HCT116 (cell line): ENCODE data around the gene TENM3. TPM values are rescaled to one million over a fixed set of nuclear protein-coding genes. Genes with fewer than 3 reads are reported as not detected.

Experiments used
- ATAC-seq: fragments of 200-7000 bp; cut with Tn5 transposase; 2 replicates; pipeline ENCODE4 v1.9.1; 2020; ENCODE audit warnings: mild to moderate bottlenecking, moderate library complexity
- BruUV-seq: library from RNA; stranded (reverse); fragments of 400-500 nt; replicated peaks from 2 replicates; lab custom pipeline; 2021; lab: Mats Ljungman, UMichigan
- CTCF ChIA-PET: fragments of 300-600 bp; sonication (Branson Sonifier 250); formaldehyde crosslinking; loops from one replicate; lab custom pipeline; 2021; ENCODE audit warnings: antibody characterized with exemption; lab: Charles Lee
- POLR2A ChIA-PET: fragments of 300-600, 350-600 bp; sonication (Branson Sonifier 250); formaldehyde crosslinking; loops from one replicate; lab custom pipeline; 2021; ENCODE audit warnings: antibody characterized with exemption; lab: Charles Lee
- RAD21 ChIA-PET, 2 experiments: fragments of 300-600 bp; sonication (Branson Sonifier 250); formaldehyde crosslinking; loops; one replicate each; lab custom pipeline; 2023; ENCODE audit warnings: low total read pairs in 2 of 2; ENCODE audit not compliant: uncharacterized antibody in 2 of 2, unreplicated experiment in 2 of 2, low non-redundant PET in 1 of 2; lab: Charles Lee
- DNase-seq: peaks from one replicate; pipeline ENCODE4 v3.0.0-alpha.2; 2010; ENCODE audit warnings: low read depth, low spot score
- H2AFZ ChIP-seq: fragments of 200-600 bp; shearing (Covaris generic), sonication (generic); 2 replicates; pipeline ENCODE4 v1.6.1; 2017; ENCODE audit warnings: low read depth, mixed run types, mixed read lengths, antibody characterized with exemption, low read length; ENCODE audit not compliant: poor library complexity, severe bottlenecking
- H3K27ac ChIP-seq: 2 replicates; pipeline ENCODE4 v1.5.1; 2012; ENCODE audit warnings: low read depth, low read length
- H3K27me3 ChIP-seq: fragments of 200-600 bp; sonication (generic); 2 replicates; pipeline ENCODE4 v1.6.1; 2016; ENCODE audit warnings: mixed run types, low read length, mixed read lengths; ENCODE audit not compliant: insufficient read depth
- H3K36me3 ChIP-seq, 2 experiments: fragments of 200-500 bp in 1 of 2; fragments of 200-600 bp in 1 of 2; sonication (Bioruptor generic) in 1 of 2; sonication (generic) in 1 of 2; 2 replicates each; pipeline versions ENCODE4 v1.5.1 to v1.6.1; 2014 to 2016; ENCODE audit warnings: low read length in 2 of 2, inconsistent platforms in 1 of 2, mixed read lengths in 1 of 2, mixed run types in 1 of 2; ENCODE audit not compliant: insufficient read depth in 2 of 2, control insufficient read depth in 1 of 2
- H3K4me1 ChIP-seq, 2 experiments: fragments of 200-600 bp in 1 of 2; sonication (generic) in 1 of 2; 2 replicates each; pipeline versions ENCODE4 v1.5.1 to v1.6.1; 2012 to 2017; ENCODE audit warnings: low read length in 2 of 2, inconsistent platforms in 1 of 2, mild to moderate bottlenecking in 1 of 2, mixed read lengths in 1 of 2, mixed run types in 1 of 2, moderate library complexity in 1 of 2; ENCODE audit not compliant: insufficient read depth in 2 of 2, control insufficient read depth in 1 of 2
- H3K4me2 ChIP-seq: fragments of 200-600 bp; sonication (generic); 2 replicates; pipeline ENCODE4 v1.6.1; 2017; ENCODE audit warnings: mixed run types, low read length, mixed read lengths
- H3K4me3 ChIP-seq, 2 experiments: fragments of 200-600 bp in 1 of 2; sonication (generic) in 1 of 2; replicated peaks in 1 of 2; 2 replicates each; pipeline ENCODE4 v1.5.1; 2011 to 2016; ENCODE audit warnings: low read length in 2 of 2, control low read depth in 1 of 2, low read depth in 1 of 2, mild to moderate bottlenecking in 1 of 2, mixed read lengths in 1 of 2, mixed run types in 1 of 2
- H3K79me2 ChIP-seq: fragments of 200-600 bp; sonication (generic); 2 replicates; pipeline ENCODE4 v1.6.1; 2017; ENCODE audit warnings: mild to moderate bottlenecking, mixed run types, low read length, moderate library complexity, mixed read lengths; ENCODE audit not compliant: insufficient read depth
- H3K9ac ChIP-seq: fragments of 200-600 bp; sonication (generic); 2 replicates; pipeline ENCODE4 v1.6.1; 2016; ENCODE audit warnings: low read length, mixed read lengths
- H3K9me2 ChIP-seq: fragments of 200-600 bp; sonication (generic), shearing (Covaris generic); 2 replicates; pipeline ENCODE4 v1.6.1; 2017; ENCODE audit warnings: mixed run types, mild to moderate bottlenecking, moderate library complexity; ENCODE audit not compliant: insufficient read depth
- H3K9me3 ChIP-seq, 2 experiments: fragments of 200-500 bp in 1 of 2; fragments of 200-600 bp in 1 of 2; sonication (Bioruptor generic) in 1 of 2; sonication (generic) in 1 of 2; 2 replicates each; pipeline ENCODE4 v1.6.1; 2014 to 2017; ENCODE audit warnings: low read length in 2 of 2, mixed read lengths in 2 of 2, inconsistent platforms in 1 of 2, low read depth in 1 of 2, mild to moderate bottlenecking in 1 of 2, mixed run types in 1 of 2, moderate library complexity in 1 of 2; ENCODE audit not compliant: control insufficient read depth in 1 of 2, insufficient read depth in 1 of 2
- H4K20me1 ChIP-seq: fragments of 200-600 bp; sonication (generic), shearing (Covaris generic); 2 replicates; pipeline ENCODE4 v1.6.1; 2017; ENCODE audit warnings: mixed run types, mild to moderate bottlenecking, moderate library complexity; ENCODE audit not compliant: insufficient read depth
- CBX3 ChIP-seq: IDR thresholded peaks from 2 replicates; pipeline ENCODE4 v1.6.1; 2012; ENCODE audit warnings: low read depth
- CEBPB ChIP-seq: IDR thresholded peaks from 2 replicates; pipeline ENCODE4 v1.6.1; 2012; ENCODE audit warnings: low read depth
- ELF1 ChIP-seq: IDR thresholded peaks from 2 replicates; pipeline ENCODE4 v1.6.1; 2012; ENCODE audit warnings: low read depth, borderline replicate concordance
- EZH2 ChIP-seq: fragments of 200-600 bp; sonication (generic); IDR thresholded peaks from 2 replicates; pipeline ENCODE4 v1.6.1; 2017; ENCODE audit warnings: antibody characterized with exemption, mixed run types
- EZH2phosphoT487 ChIP-seq: fragments of 200-600 bp; IDR thresholded peaks from 2 replicates; pipeline ENCODE4 v1.6.1; 2018; ENCODE audit warnings: antibody characterized with exemption, borderline replicate concordance
- FOSL1 ChIP-seq: IDR thresholded peaks from 2 replicates; pipeline ENCODE4 v1.6.1; 2012; ENCODE audit warnings: low read depth
- POLR2AphosphoS5 ChIP-seq: IDR thresholded peaks from 2 replicates; pipeline ENCODE4 v1.6.1; 2011; ENCODE audit warnings: mild to moderate bottlenecking, low read depth, low read length, moderate library complexity
- SIN3A ChIP-seq: IDR thresholded peaks from 2 replicates; pipeline ENCODE4 v1.6.1; 2012; ENCODE audit warnings: low read depth
- SP1 ChIP-seq: IDR thresholded peaks from 2 replicates; pipeline ENCODE4 v1.6.1; 2012; ENCODE audit warnings: low read depth
- YY1 ChIP-seq: IDR thresholded peaks from 2 replicates; pipeline ENCODE4 v1.6.1; 2011; ENCODE audit warnings: low read length, low read depth, moderate library complexity, mild to moderate bottlenecking; ENCODE audit not compliant: insufficient replicate concordance; ENCODE audit errors: extremely low read depth
- ZFX ChIP-seq: fragments of 450-650 bp; IDR thresholded peaks from 2 replicates; pipeline ENCODE4 v1.6.1; 2017
- ZNF274 ChIP-seq: fragments of 200-500 bp; sonication (Bioruptor generic); IDR thresholded peaks from 2 replicates; pipeline ENCODE4 v1.6.1; 2014; ENCODE audit warnings: mild to moderate bottlenecking, low read depth, low read length, inconsistent platforms
- intact Hi-C: fragments of 100-400 bp; cut with micrococcal nuclease; formaldehyde crosslinking; loops from 2 replicates; pipeline ENCODE4 v1.10.0; 2022
- total RNA-seq: library from RNA; stranded (reverse); gene quantifications from one replicate; pipeline ENCODE4 v1.2.1, GENCODE V29; 2021; ENCODE audit not compliant: unreplicated experiment
- TF ChIP-seq, protein P1 (sequence below): IDR thresholded peaks from 2 replicates; pipeline ENCODE4 v1.6.1; 2012; ENCODE audit warnings: low read depth
- TF ChIP-seq, protein P2 (sequence below): IDR thresholded peaks from 2 replicates; pipeline ENCODE4 v1.6.1; 2012
- TF ChIP-seq, protein P3 (sequence below), 3 experiments: fragments of 200-600 bp in 1 of 3; sonication (generic) in 1 of 3; IDR thresholded peaks in 2 of 3; conservative IDR thresholded peaks in 1 of 3; 2 replicates each; pipeline ENCODE4 v1.5.1; 2012 to 2017; ENCODE audit warnings: low read depth in 2 of 3, low read length in 2 of 3, antibody characterized with exemption in 1 of 3, borderline replicate concordance in 1 of 3, control low read depth in 1 of 3, mild to moderate bottlenecking in 1 of 3, mixed read lengths in 1 of 3, mixed run types in 1 of 3, moderate library complexity in 1 of 3; ENCODE audit not compliant: insufficient read depth in 1 of 3

TENM3 gene
- total RNA-seq, 1 experiment from 2014 or later: 0.54 TPM

DNA sequence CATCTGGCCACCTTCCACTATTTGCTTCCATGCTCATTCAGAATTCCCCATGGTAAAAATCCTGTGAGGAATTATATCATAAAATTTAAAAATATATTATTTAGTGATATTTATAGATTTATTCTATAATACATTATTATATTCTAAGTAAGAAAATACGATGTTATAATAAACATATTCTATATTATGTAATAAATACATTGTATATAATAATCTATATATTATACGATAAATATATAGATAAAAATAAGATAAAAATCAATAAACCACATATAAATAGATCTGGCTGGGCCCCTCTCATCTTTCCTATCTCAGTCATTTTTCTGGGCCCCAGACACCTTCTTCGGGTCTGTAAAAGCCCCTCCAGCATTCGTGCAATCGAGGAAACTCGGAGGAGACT lies 605.5 kb downstream of the TENM3 start:
- H4K20me1 ChIP-seq: no peaks in the 10 kb centered on the region
- no peaks in the 10 kb centered on the region for H3K9me3 ChIP-seq
- DNase-seq: no peak
- H3K4me2 ChIP-seq: no peak overlapping the region
- no peak for ATAC-seq
- H2AFZ ChIP-seq: no peak overlapping the region
- no peak overlapping the region for H3K27ac ChIP-seq
- no peaks in the 10 kb centered on the region for H3K4me1 ChIP-seq
- intact Hi-C loops: no loop called here
- ChIA-PET RAD21 (no interaction called here), POLR2A (no interaction called here), CTCF (no interaction called here)
- H3K27me3 ChIP-seq: no peaks in the 10 kb centered on the region
- no peaks in the 10 kb centered on the region for H3K79me2 ChIP-seq
- no peak overlapping the region for H3K4me3 ChIP-seq
- BruUV-seq: no TSS peak
- H3K9me2 ChIP-seq: no peaks in the 10 kb centered on the region
- no peaks in the 10 kb centered on the region for H3K36me3 ChIP-seq
- TF ChIP-seq ZFX: no peak
- no peak for TF ChIP-seq CEBPB
- TF ChIP-seq, protein P1, sequence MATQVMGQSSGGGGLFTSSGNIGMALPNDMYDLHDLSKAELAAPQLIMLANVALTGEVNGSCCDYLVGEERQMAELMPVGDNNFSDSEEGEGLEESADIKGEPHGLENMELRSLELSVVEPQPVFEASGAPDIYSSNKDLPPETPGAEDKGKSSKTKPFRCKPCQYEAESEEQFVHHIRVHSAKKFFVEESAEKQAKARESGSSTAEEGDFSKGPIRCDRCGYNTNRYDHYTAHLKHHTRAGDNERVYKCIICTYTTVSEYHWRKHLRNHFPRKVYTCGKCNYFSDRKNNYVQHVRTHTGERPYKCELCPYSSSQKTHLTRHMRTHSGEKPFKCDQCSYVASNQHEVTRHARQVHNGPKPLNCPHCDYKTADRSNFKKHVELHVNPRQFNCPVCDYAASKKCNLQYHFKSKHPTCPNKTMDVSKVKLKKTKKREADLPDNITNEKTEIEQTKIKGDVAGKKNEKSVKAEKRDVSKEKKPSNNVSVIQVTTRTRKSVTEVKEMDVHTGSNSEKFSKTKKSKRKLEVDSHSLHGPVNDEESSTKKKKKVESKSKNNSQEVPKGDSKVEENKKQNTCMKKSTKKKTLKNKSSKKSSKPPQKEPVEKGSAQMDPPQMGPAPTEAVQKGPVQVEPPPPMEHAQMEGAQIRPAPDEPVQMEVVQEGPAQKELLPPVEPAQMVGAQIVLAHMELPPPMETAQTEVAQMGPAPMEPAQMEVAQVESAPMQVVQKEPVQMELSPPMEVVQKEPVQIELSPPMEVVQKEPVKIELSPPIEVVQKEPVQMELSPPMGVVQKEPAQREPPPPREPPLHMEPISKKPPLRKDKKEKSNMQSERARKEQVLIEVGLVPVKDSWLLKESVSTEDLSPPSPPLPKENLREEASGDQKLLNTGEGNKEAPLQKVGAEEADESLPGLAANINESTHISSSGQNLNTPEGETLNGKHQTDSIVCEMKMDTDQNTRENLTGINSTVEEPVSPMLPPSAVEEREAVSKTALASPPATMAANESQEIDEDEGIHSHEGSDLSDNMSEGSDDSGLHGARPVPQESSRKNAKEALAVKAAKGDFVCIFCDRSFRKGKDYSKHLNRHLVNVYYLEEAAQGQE: no peak
- TF ChIP-seq EZH2: no peak
- no peak for TF ChIP-seq ELF1
- no peak for TF ChIP-seq POLR2AphosphoS5
- no peak for TF ChIP-seq ZNF274
- no peak for TF ChIP-seq FOSL1
- TF ChIP-seq EZH2phosphoT487: no peak
- TF ChIP-seq, protein P2, sequence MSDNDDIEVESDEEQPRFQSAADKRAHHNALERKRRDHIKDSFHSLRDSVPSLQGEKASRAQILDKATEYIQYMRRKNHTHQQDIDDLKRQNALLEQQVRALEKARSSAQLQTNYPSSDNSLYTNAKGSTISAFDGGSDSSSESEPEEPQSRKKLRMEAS: no peak
- no peak for TF ChIP-seq YY1
- TF ChIP-seq, protein P3, sequence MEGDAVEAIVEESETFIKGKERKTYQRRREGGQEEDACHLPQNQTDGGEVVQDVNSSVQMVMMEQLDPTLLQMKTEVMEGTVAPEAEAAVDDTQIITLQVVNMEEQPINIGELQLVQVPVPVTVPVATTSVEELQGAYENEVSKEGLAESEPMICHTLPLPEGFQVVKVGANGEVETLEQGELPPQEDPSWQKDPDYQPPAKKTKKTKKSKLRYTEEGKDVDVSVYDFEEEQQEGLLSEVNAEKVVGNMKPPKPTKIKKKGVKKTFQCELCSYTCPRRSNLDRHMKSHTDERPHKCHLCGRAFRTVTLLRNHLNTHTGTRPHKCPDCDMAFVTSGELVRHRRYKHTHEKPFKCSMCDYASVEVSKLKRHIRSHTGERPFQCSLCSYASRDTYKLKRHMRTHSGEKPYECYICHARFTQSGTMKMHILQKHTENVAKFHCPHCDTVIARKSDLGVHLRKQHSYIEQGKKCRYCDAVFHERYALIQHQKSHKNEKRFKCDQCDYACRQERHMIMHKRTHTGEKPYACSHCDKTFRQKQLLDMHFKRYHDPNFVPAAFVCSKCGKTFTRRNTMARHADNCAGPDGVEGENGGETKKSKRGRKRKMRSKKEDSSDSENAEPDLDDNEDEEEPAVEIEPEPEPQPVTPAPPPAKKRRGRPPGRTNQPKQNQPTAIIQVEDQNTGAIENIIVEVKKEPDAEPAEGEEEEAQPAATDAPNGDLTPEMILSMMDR (IDR thresholded peaks at IDR 0.05 in 2 of 3, conservative IDR thresholded peaks at IDR 0.05 in 1 of 3; ENCODE audit: borderline replicate concordance in 1 of 3, insufficient read depth in 1 of 3, low read depth in 2 of 3, low read length in 2 of 3): no peak
- TF ChIP-seq SP1: no peak
- no peak for TF ChIP-seq SIN3A
- TF ChIP-seq CBX3: no peak
- no peak overlapping the region for H3K9ac ChIP-seq
